Measurements from ENCODE around the gene PSME3.
"Not testable (repeated sequence)": the region's sequence is repeated elsewhere in the genome, so short reads cannot be mapped to it uniquely, and the experiment has no call there.

The PSME3 gene

GRCh38 chr17:42857389-42857788, 24.2 kb downstream of the PSME3 start:
- DNase-seq (ENCODE audit: low read depth) = no peak
- no peak overlapping the region for H3K4me3 ChIP-seq (ENCODE audit: low read depth, low read length)
- TF ChIP-seq CTCF (IDR thresholded peaks at IDR 0.05; ENCODE audit: low read depth, low read length) (no peak), MYC (IDR thresholded peaks at IDR 0.05; ENCODE audit: low read depth, low read length) (no peak), MAX (IDR thresholded peaks at IDR 0.05; ENCODE audit: low read depth, low read length) (no peak)

GRCh38 chr17:42865638-42866094, 32.5 kb downstream of the PSME3 start:
- TF ChIP-seq MYC (IDR thresholded peaks at IDR 0.05; ENCODE audit: low read depth, low read length) (no peak), MAX (IDR thresholded peaks at IDR 0.05; ENCODE audit: low read depth, low read length) (no peak), CTCF (IDR thresholded peaks at IDR 0.05; ENCODE audit: low read depth, low read length) (no peak), POLR2A (IDR thresholded peaks at IDR 0.05; ENCODE audit: extremely low read depth, insufficient read length) (no peak)

GRCh38 chr17:42866216-42866615, 33.0 kb downstream of the PSME3 start:
- no peak for TF ChIP-seq POLR2A (IDR thresholded peaks at IDR 0.05; ENCODE audit: extremely low read depth, insufficient read length)
- TF ChIP-seq MAX (IDR thresholded peaks at IDR 0.05; ENCODE audit: low read depth, low read length) = no peak
- TF ChIP-seq CTCF (IDR thresholded peaks at IDR 0.05; ENCODE audit: low read depth, low read length) = no peak
- TF ChIP-seq MYC (IDR thresholded peaks at IDR 0.05; ENCODE audit: low read depth, low read length) = no peak
- DNase-seq (ENCODE audit: low read depth) = no peak
- no peak overlapping the region for H3K4me3 ChIP-seq (ENCODE audit: low read depth, low read length)

More at GRCh38 chr17:42865638-42866094, 32.5 kb downstream of the PSME3 start:
- DNase-seq (ENCODE audit: low read depth) = no peak
- H3K4me3 ChIP-seq (ENCODE audit: low read depth, low read length) = no peak overlapping the region

GRCh38 chr17:42866631-42867575, 33.7 kb downstream of the PSME3 start:
- TF ChIP-seq CTCF (IDR thresholded peaks at IDR 0.05; ENCODE audit: low read depth, low read length) (no peak), MAX (IDR thresholded peaks at IDR 0.05; ENCODE audit: low read depth, low read length) (no peak), MYC (IDR thresholded peaks at IDR 0.05; ENCODE audit: low read depth, low read length) (no peak), POLR2A (IDR thresholded peaks at IDR 0.05; ENCODE audit: extremely low read depth, insufficient read length) (no peak)
- H3K4me3 ChIP-seq (ENCODE audit: low read depth, low read length) = no peak overlapping the region
- DNase-seq (ENCODE audit: low read depth) = no peak

- not testable (repeated sequence) for H3K4me3 ChIP-seq (ENCODE audit: low read depth, low read length); DNase-seq (ENCODE audit: low read depth)
These were observed 34.6 kb downstream of the PSME3 start for GRCh38 chr17:42867694-42868261.

GRCh38 chr17:42868338-42868737, 35.1 kb downstream of the PSME3 start:
- no peak for DNase-seq (ENCODE audit: low read depth)
- no peak for TF ChIP-seq CTCF (IDR thresholded peaks at IDR 0.05; ENCODE audit: low read depth, low read length)
- TF ChIP-seq MAX (IDR thresholded peaks at IDR 0.05; ENCODE audit: low read depth, low read length) = no peak
- no peak for TF ChIP-seq MYC (IDR thresholded peaks at IDR 0.05; ENCODE audit: low read depth, low read length)
- no peak for TF ChIP-seq POLR2A (IDR thresholded peaks at IDR 0.05; ENCODE audit: extremely low read depth, insufficient read length)
- no peak overlapping the region for H3K4me3 ChIP-seq (ENCODE audit: low read depth, low read length)
